Caki2 (cell line): ENCODE results near the gene OR5W2. TPM values are rescaled to one million over a fixed set of nuclear protein-coding genes. Genes with fewer than 3 reads are reported as not detected.
A peak's percentile ranks its signal among the peaks of the same experiment; 100 is the strongest.
"Not testable (repeated sequence)": the region's sequence is repeated elsewhere in the genome, so short reads cannot be mapped to it uniquely, and the experiment has no call there.

Experiments used
- DNase-seq: peaks from one replicate; pipeline ENCODE4 v3.0.0-alpha.2; 2015; ENCODE audit warnings: low read depth
- in situ Hi-C: cut with HindIII; loops from 2 replicates; pipeline ENCODE4 v1.10.0; 2016; ENCODE audit warnings: low sequenced_read_pairs, low pct_unique_long_range_greater_than_20kb, mixed read lengths
- total RNA-seq: library from RNA; depleted of rRNA; stranded (reverse); fragments of >200 nt; shearing (Covaris generic); gene quantifications from 2 replicates; pipeline ENCODE4 v1.2.3, GENCODE V29; 2014; ENCODE audit warnings: low replicate concordance; rRNA removed

OR5W2 gene
- total RNA-seq: not detected in 2 replicates

DNA sequence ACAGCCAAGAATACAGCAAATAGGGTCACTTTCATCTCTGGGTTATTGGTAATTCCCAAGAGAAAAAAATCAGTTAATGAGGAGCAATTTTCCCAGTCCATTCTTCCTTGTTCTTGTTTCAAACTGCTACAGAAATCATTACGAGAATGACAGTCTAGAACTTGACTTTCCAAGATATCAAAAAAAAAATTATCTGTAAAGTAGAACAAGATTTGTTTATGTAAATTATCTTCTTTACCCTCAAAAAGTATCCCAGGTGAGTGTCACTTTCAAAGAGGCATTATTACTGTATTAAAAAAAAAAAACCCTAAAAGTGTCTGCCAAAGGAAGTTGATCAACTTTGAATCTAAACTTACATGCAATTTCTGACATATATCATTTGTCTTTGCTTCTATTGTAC, at the start of gene OR5W2:
OR5W2 (minus strand) TSS at position 101 of the 400 bp plus-strand sequence; CDS start at position 101, 0 bp downstream.
- in situ Hi-C loops: no loop called here
- no peak for DNase-seq

DNA sequence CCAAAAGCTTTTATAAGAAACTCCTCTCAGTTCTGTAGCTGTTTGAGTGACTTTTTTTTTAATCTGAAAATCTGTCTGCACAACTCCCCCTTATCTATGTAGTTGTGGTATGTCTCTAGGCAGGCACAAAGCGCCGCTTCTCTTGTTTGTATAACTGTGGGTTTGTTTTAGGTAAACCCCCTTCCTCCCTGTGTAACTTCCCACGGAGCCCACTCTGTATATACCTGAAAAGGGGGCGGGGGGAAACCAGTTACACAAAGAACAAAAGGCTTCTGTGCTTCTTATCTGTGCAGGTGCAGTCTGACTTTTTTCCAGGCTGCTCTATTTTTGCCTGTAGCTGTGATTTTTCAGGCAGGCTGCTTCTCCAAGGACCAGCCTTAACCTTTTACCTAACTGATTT, 42.1 kb upstream of the OR5W2 start:
- in situ Hi-C loops: no loop called here
- no peak for DNase-seq

DNA sequence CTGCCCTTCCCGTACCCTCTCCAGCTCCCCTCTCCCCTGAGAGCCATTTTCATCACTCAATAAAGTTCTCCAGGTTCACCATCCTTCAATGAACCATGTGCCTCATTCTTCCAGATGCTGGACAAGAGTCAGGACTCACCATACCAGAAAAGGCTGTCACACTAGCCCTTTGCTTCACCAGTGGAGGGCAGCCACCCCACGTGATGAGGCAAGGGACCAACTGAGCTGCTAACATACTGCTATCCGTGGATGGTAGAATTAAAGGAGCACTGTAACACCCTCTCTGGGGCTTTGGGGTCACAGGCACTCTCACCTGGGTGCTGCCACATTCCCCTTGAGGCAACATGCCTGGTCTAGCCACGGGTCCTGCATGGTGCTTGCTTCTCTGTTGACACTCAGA, 34.9 kb upstream of the OR5W2 start:
- no peak for DNase-seq
- in situ Hi-C loops: no loop called here

DNA sequence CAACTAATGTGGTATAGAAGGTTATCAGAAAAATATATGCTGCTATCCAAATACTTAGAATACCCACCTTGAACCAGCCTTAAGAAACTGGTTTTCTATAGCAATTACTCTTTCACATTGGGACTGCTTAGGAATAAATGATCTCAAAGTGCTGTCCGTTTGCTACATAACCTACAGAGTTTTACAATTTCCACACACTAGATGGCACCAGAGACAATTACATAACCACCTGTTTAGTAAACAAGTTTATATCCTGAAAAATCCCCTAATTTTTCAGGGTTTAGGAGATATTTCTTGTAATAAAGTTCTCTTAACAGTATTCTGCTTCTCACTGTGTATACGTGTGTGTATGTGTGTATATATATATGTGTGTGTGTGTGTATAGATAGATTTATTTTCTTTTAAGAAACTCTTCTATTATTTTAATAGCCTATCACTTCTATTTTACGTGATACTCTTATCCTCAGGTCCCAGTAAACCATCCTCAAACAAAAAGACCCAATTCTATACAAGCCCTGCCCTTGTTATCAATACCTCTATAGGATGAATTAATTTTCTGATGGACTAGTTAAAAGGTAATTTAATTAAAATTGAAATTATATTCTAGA, 28.5 kb upstream of the OR5W2 start:
- in situ Hi-C loops: no loop called here
- peak; percentile 8 for DNase-seq

DNA sequence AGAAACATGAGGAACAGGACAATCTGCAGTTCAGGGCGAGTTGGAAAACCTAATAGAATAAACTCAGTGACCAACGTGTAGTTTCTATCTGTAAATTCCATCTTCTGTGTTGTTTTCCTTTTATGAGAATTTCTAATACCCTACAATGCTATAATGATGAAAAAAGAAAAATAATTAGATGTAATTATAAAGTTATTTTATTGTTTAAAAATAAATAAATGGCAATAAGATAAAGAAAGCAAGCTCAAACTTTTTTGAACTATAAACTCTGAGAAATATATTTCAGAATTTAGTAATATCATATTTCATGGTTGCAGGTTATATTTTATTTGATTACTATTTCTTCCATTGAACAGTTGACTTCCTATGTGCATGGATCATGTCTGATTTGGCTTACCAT, 21.9 kb upstream of the OR5W2 start, which contains the start of gene OR5I1:
OR5I1 (minus strand) TSS at position 101 of the 400 bp plus-strand sequence; CDS start at position 101, 0 bp downstream.
- no peak for DNase-seq

DNA sequence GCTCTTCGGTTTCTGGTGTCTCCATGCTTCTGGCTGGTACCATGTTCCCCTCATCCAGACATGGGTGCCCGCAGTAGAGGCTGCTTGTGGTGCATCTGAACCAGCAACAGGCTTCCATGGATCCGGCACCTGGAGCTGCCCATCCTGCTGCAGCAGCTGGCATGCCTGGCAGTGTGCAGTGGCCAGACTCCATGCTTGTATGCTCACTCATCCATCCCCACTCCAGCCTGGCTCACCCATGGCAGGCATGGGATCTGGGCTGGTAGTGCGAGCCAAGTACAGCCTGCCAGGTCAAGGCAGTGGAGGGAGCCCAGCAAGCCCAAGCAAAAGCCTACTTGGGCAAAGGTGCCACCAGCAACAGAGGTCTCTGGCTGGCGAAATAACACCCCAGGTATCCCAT, 6.2 kb upstream of the OR5W2 start:
- in situ Hi-C loops: no loop called here
- DNase-seq: no peak

More for the DNA sequence above, 21.9 kb upstream of the OR5W2 start, which contains the start of gene OR5I1:
- in situ Hi-C loops: no loop called here

DNA sequence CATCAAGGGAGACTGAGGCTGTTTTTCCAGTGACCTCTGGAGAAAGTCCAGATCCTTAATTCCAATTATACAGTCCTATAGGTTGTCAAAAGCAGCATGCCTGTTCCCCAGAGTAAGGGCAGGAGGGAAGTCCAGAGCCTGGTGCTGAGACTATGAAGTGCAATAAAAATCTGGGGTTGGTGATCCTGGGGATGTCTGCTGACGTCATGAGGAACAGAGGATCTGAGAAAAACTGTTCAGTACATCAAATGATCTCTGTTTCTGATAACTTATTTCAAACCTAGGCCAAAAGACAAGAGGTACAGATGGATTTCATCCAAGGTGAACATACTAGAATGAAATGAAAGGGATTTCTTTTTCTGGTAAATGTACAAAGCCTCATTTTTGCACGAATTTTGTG, 12.1 kb downstream of the OR5W2 start:
- no peak for DNase-seq
- in situ Hi-C loops: no loop called here

DNA sequence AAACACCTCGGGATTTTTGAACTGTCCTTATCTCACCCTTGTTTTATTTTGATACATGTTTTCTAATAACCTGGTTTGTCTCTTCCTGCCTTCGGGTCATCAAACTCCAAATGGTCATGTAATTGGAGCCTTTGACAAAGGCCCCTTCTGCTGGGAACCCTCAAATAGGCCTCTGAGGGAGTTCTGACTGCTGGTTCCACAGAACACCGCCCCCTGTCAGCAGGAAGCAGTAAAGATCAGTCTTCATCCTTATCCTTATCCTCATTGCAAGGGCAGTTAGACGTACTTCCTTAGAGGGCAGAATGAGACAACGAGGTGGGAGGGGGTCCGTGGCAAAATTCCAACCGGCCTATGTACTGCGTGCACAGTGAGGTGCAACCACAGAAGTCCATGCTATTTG, 19.2 kb downstream of the OR5W2 start:
- no peak for DNase-seq
- in situ Hi-C loops: no loop called here

DNA sequence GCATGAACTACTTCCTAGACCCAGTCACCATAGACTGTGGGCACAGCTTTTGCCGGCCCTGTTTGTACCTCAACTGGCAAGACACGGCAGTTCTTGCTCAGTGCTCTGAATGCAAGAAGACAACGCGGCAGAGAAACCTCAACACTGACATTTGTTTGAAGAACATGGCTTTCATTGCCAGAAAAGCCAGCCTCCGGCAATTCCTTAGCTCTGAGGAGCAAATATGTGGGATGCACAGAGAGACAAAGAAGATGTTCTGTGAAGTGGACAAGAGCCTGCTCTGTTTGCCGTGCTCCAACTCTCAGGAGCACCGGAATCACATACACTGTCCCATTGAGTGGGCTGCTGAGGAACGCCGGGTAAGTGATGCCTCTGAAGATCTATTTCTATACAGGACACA, 28.9 kb downstream of the OR5W2 start:
- in situ Hi-C loops: not testable (repeated sequence)

DNA sequence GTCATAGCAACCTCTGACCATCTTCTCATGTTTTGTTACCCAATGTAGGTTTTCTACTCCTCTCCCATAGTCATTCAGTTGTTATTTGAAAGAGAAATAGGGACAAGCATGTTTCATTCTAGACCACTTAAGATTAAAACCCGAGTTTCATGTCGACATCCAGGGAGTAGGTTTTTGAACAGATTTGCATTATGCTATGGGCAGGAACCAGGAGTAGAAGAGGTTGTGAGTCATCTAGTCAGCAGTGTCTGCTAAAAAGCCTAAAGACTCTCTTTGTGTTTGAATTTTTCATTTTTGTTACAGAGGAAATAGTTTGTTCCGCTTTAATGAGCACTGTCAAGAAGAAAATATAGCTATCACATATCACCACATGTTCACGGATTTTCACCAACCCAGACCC, 29.4 kb downstream of the OR5W2 start:
- DNase-seq, in situ Hi-C loops: not testable (repeated sequence)

More for the DNA sequence above, 28.9 kb downstream of the OR5W2 start:
- DNase-seq: not testable (repeated sequence)

DNA sequence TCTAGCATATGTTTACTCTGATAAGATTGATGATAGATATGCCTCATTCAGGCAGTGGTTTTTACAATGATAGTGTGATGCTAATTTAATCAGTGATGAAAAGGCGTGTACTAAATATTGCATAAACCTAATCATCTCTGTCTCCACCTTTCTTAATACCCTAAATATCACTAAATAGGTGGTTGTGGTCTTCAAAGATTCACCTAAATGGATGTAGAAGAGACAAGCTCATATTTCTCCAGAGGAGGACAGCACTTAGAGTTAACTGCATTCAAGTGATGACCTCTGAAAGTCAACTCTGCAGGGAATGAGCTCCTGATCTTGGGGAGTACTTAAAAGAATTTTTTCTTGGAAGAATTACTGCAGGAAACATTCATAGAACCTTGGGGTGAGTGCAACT, 31.4 kb downstream of the OR5W2 start, which contains the start of gene TRIM51:
TRIM51 (plus strand) TSS at position 301 of the 400 bp plus-strand sequence. CDS start 2,132 bp downstream, outside the sequence.
- DNase-seq, in situ Hi-C loops: not testable (repeated sequence)

DNA sequence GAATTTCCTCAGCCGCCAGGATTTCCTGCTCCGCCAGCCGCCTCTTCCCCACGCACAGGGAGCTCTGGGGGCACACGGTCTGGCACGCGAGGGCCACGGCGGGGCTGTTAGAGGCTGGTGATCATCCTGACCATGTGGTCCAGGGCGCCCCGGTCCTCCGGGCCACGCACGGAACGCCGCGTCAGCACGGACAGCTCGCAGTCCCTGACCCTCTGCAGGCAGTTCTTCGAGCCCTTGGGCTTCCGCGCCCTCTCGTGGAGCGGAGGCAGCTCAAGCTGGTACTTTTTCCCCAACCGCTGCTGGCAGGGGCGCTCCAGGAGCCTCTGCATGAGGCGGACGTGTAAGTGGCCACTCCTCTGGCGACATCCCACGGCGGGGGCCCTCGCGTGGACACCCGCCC, 41.2 kb downstream of the OR5W2 start:
- DNase-seq, in situ Hi-C loops: not testable (repeated sequence)

DNA sequence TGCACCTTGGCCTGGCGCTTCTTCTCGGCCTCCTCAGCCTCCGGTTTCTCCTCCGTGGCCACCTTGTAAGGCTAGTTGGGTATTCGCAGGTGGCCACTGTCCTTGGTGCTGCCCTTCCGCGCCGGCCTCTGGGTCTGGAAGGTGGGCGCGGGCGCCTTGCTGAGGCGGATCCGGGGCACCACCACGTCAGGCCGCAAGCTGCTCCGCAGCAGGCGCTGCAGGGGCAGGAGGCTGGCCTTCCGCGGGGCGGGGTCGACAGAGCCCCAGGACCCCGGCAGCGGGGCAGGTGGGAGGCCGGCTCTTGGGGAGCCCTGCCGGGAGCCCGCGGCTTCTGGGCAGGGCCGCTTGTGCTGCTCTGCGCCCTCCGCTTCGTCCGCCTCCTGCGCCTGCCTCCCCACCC, 41.7 kb downstream of the OR5W2 start:
- DNase-seq, in situ Hi-C loops: not testable (repeated sequence)

DNA sequence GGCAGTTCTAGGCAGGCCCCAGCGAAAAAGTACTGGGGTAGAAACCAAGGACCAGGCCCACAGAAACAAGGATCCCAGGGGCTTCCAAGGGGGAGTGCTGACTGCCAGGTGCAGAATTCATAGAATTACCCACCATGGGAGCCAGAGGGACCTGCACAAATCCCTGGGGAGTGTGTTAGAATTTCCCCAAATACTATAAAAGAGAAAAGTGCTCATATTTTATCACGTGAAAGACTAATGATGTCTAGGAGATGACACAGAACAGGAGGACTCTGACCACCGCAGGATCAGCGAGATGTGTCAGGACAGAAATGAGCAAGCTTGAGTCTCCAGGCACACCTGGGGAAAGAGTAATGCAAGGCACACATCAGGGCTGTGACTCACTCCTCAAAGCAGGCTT, 47.0 kb downstream of the OR5W2 start:
- in situ Hi-C loops, DNase-seq: not testable (repeated sequence)

Other genes with a start within 250 kb of the OR5W2 start
- not detected in 2 replicates for gene OR5D13, start 141.1 kb downstream of the OR5W2 start, total RNA-seq
- not detected in 2 replicates for gene OR5D14, start 119.0 kb downstream of the OR5W2 start, total RNA-seq
- gene OR5L1, start 103.2 kb downstream of the OR5W2 start, total RNA-seq: not detected in 2 replicates
- gene OR5D18, start 95.0 kb downstream of the OR5W2 start, total RNA-seq: not detected in 2 replicates
- not detected in 2 replicates for gene OR5L2, start 87.4 kb downstream of the OR5W2 start, total RNA-seq
- gene OR5D16, start 75.8 kb downstream of the OR5W2 start, total RNA-seq: not detected in 2 replicates
- gene TRIM51, start 31.3 kb downstream of the OR5W2 start, total RNA-seq: not detected in 2 replicates
- gene OR5I1, start 21.8 kb upstream of the OR5W2 start, total RNA-seq: not detected in 2 replicates
- gene OR10AG1, start 55.4 kb upstream of the OR5W2 start, total RNA-seq: not detected in 2 replicates
- gene OR5F1, start 80.0 kb upstream of the OR5W2 start, total RNA-seq: not detected in 2 replicates
- gene OR5AS1, start 113.1 kb upstream of the OR5W2 start, total RNA-seq: not detected in 2 replicates
- not detected in 2 replicates for gene OR8I2, start 178.7 kb upstream of the OR5W2 start, total RNA-seq
- not detected in 2 replicates for gene OR8H2, start 189.1 kb upstream of the OR5W2 start, total RNA-seq
- gene OR8H3, start 207.8 kb upstream of the OR5W2 start, total RNA-seq: not detected in 2 replicates
- not detected in 2 replicates for gene OR8J3, start 225.6 kb upstream of the OR5W2 start, total RNA-seq
- gene OR8K5, start 245.7 kb upstream of the OR5W2 start, total RNA-seq: not detected in 2 replicates